ENCODE measurements around the gene SUPT20HL1.
"Not testable (repeated sequence)": the region's sequence is repeated elsewhere in the genome, so short reads cannot be mapped to it uniquely, and the experiment has no call there.

The SUPT20HL1 gene

GRCh38 chrX:24360272-24360671, at the start of gene SUPT20HL1:
SUPT20HL1 (plus strand) TSS chrX:24360639; CDS start chrX:24362761, 2,122 bp downstream.
- in situ Hi-C loops (cut with HindIII; ENCODE audit: low pct_unique_long_range_greater_than_20kb, low sequenced_read_pairs), result no loop called here
- DNase-seq (ENCODE audit: low read depth in 1 of 2, low spot score in 1 of 2), result no peak
- TF ChIP-seq JUND (IDR thresholded peaks at IDR 0.05; ENCODE audit: low read depth), result no peak

GRCh38 chrX:24310916-24311315, 49.5 kb upstream of the SUPT20HL1 start:
- in situ Hi-C loops (cut with HindIII; ENCODE audit: low pct_unique_long_range_greater_than_20kb, low sequenced_read_pairs); DNase-seq (ENCODE audit: low read depth in 1 of 2, low spot score in 1 of 2): not testable (repeated sequence)

- DNase-seq (ENCODE audit: low read depth in 1 of 2, low spot score in 1 of 2); in situ Hi-C loops (cut with HindIII; ENCODE audit: low pct_unique_long_range_greater_than_20kb, low sequenced_read_pairs): not testable (repeated sequence)
Observed at GRCh38 chrX:24311507-24312248, 48.8 kb upstream of the SUPT20HL1 start.

- DNase-seq (ENCODE audit: low read depth in 1 of 2, low spot score in 1 of 2); in situ Hi-C loops (cut with HindIII; ENCODE audit: low pct_unique_long_range_greater_than_20kb, low sequenced_read_pairs): not testable (repeated sequence)
Observed at GRCh38 chrX:24312249-24312607, 48.2 kb upstream of the SUPT20HL1 start.

- in situ Hi-C loops (cut with HindIII; ENCODE audit: low pct_unique_long_range_greater_than_20kb, low sequenced_read_pairs), result no loop called here
- TF ChIP-seq JUND (IDR thresholded peaks at IDR 0.05; ENCODE audit: low read depth), result no peak
- no peak for DNase-seq (ENCODE audit: low read depth in 1 of 2, low spot score in 1 of 2)
Observed at GRCh38 chrX:24314019-24314635, 46.3 kb upstream of the SUPT20HL1 start, which contains the start of gene SUPT20HL2. SUPT20HL2 (minus strand) TSS chrX:24314069; CDS start chrX:24313315, 754 bp downstream.

GRCh38 chrX:24316111-24316510, 44.3 kb upstream of the SUPT20HL1 start:
- TF ChIP-seq JUND (IDR thresholded peaks at IDR 0.05; ENCODE audit: low read depth), result no peak
- in situ Hi-C loops (cut with HindIII; ENCODE audit: low pct_unique_long_range_greater_than_20kb, low sequenced_read_pairs), result no loop called here
- DNase-seq (ENCODE audit: low read depth in 1 of 2, low spot score in 1 of 2), result no peak

GRCh38 chrX:24317567-24317966, 42.9 kb upstream of the SUPT20HL1 start:
- TF ChIP-seq JUND (IDR thresholded peaks at IDR 0.05; ENCODE audit: low read depth), result no peak
- DNase-seq (ENCODE audit: low read depth in 1 of 2, low spot score in 1 of 2), result no peak
- in situ Hi-C loops (cut with HindIII; ENCODE audit: low pct_unique_long_range_greater_than_20kb, low sequenced_read_pairs), result no loop called here

GRCh38 chrX:24321741-24322395, 38.6 kb upstream of the SUPT20HL1 start:
- in situ Hi-C loops (cut with HindIII; ENCODE audit: low pct_unique_long_range_greater_than_20kb, low sequenced_read_pairs), result no loop called here
- DNase-seq (ENCODE audit: low read depth in 1 of 2, low spot score in 1 of 2), result no peak
- no peak for TF ChIP-seq JUND (IDR thresholded peaks at IDR 0.05; ENCODE audit: low read depth)

- DNase-seq (ENCODE audit: low read depth in 1 of 2, low spot score in 1 of 2), result no peak
- TF ChIP-seq JUND (IDR thresholded peaks at IDR 0.05; ENCODE audit: low read depth), result no peak
- in situ Hi-C loops (cut with HindIII; ENCODE audit: low pct_unique_long_range_greater_than_20kb, low sequenced_read_pairs), result no loop called here
Observed at GRCh38 chrX:24325231-24325630, 35.2 kb upstream of the SUPT20HL1 start.

GRCh38 chrX:24332878-24333277, 27.6 kb upstream of the SUPT20HL1 start:
- TF ChIP-seq JUND (IDR thresholded peaks at IDR 0.05; ENCODE audit: low read depth), result no peak
- in situ Hi-C loops (cut with HindIII; ENCODE audit: low pct_unique_long_range_greater_than_20kb, low sequenced_read_pairs), result no loop called here
- DNase-seq (ENCODE audit: low read depth in 1 of 2, low spot score in 1 of 2), result no peak

- no peak for DNase-seq (ENCODE audit: low read depth in 1 of 2, low spot score in 1 of 2)
- no peak for TF ChIP-seq JUND (IDR thresholded peaks at IDR 0.05; ENCODE audit: low read depth)
- in situ Hi-C loops (cut with HindIII; ENCODE audit: low pct_unique_long_range_greater_than_20kb, low sequenced_read_pairs), result no loop called here
Observed at GRCh38 chrX:24333371-24333770, 27.1 kb upstream of the SUPT20HL1 start.

- TF ChIP-seq JUND (IDR thresholded peaks at IDR 0.05; ENCODE audit: low read depth), result no peak
- DNase-seq (ENCODE audit: low read depth in 1 of 2, low spot score in 1 of 2), result no peak
- in situ Hi-C loops (cut with HindIII; ENCODE audit: low pct_unique_long_range_greater_than_20kb, low sequenced_read_pairs), result no loop called here
Observed at GRCh38 chrX:24334461-24334860, 26.0 kb upstream of the SUPT20HL1 start.

- no peak for DNase-seq (ENCODE audit: low read depth in 1 of 2, low spot score in 1 of 2)
- no peak for TF ChIP-seq JUND (IDR thresholded peaks at IDR 0.05; ENCODE audit: low read depth)
- in situ Hi-C loops (cut with HindIII; ENCODE audit: low pct_unique_long_range_greater_than_20kb, low sequenced_read_pairs), result no loop called here
Observed at GRCh38 chrX:24335871-24336270, 24.6 kb upstream of the SUPT20HL1 start.

Measured in T47D (cell line).